HG02981 (cell line): ENCODE data around the gene STRIT1.
"Not testable (repeated sequence)": the region's sequence is repeated elsewhere in the genome, so short reads cannot be mapped to it uniquely, and the experiment has no call there.

ENCODE experiments used
- ATAC-seq: cut with Tn5 transposase; IDR thresholded peaks from one replicate; pipeline ENCODE4 v1.9.1; 2021; ENCODE audit warnings: mild to moderate bottlenecking, moderate library complexity; ENCODE audit not compliant: unreplicated experiment

Gene STRIT1

DNA sequence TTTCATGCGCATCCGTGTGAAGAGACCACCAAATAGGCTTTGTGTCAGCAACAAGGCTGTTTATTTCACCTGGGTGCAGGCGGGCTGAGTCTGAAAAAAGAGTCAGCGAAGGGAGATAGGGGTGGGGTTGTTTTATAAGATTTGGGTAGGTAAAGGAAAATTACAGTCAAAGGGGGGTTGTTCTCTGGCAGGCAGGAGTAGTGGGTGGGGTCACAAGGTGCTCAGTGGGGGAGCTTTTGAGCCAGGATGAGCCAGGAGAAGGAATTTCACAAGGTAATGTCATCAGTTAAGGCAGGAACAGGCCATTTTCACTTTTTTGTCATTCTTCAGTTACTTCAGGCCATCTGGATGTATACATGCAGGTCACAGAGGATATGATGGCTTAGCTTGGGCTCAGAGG is 19.0 kb downstream of the STRIT1 start:
- ATAC-seq: not testable (repeated sequence)

DNA sequence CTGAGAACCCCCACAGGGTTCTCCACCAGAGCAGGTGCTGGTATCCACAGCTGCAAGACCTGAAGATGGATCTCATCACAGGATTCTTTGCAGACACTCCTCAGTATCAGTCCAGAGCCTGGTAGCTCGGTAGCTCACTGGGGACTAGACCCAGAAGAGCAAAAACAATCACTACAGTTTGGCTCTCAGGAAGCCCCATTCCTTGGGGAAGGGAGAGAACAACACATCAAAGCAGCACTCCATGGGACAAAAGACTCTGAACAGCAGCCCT is 22.2 kb downstream of the STRIT1 start:
- no peak for ATAC-seq

DNA sequence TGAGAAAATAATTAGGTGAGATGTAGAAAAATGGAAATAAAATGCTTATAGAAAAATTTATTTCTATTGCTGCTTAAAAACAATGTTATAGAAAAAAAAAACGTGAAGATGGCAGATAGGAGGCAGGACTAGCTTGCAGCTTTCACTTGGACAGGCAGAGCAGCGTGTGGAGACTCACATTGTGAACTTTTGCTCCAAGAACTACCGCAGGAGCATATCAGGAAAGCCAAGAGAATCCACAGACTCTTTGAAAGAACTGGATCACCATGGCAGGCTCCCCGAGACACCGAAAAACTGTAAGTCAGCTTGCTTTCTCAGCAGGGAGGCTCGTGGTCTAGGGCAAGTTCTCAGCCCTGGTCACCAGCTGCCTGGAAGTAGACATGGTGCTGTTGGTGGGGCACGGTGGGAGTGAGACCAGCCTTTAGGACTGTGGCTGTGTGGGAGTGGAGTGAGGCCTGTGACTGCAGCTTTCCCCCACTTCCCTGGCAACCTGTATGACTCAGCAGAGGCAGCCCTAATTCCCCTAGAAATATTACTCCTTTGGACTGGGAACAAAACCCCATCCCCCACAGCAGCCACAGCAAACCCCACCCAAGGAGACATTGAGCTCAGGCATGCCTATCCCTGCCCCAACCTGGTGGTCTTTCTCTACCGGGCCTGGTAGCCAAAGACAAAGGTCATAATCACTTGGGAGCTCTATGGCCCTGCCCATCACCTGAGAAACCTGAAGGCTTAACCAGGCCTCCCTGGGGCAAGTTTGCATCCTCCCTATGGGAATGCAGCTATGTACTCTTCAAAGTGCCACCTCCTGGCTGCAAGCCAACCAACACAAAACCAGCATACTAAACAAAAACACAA is 22.8 kb downstream of the STRIT1 start:
- no peak for ATAC-seq

DNA sequence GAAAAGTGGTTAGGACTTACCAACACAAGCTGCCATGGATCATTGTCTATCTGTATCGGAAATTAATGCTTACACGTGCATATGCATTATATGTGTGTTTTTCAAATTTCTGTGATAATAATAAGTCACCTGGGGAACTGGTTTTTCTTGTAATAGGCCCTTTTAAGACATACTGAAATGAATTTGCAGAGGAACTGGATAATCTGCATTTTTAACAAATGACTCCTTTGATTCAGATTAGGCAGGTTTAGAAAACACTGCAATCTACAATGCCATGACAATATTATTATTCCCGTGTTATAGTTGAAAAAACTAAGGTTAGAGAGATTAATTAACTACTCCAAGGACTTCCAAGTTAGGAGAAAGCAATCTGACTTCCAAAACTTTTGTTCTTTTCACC is 23.4 kb downstream of the STRIT1 start:
- no peak for ATAC-seq

DNA sequence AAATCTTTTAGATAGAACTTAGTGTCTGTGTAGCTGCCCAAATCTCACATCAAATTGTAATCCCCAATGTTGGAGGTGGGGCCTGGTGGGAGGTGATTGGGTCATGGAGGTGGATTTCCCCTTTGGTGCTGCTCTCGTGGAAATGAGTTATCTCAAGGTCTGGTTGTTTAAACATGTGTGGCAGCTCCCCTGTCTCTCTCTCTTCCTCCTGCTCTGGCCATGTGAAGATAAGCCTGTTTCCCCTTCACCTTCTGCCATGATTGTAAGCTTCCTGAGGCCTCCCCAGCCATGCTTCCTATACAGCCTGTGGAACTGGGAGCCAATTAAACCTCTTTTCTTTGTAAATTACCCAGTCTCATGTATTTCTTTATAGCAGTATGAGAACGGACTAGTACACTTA is 30.6 kb downstream of the STRIT1 start:
- ATAC-seq: not testable (repeated sequence)

DNA sequence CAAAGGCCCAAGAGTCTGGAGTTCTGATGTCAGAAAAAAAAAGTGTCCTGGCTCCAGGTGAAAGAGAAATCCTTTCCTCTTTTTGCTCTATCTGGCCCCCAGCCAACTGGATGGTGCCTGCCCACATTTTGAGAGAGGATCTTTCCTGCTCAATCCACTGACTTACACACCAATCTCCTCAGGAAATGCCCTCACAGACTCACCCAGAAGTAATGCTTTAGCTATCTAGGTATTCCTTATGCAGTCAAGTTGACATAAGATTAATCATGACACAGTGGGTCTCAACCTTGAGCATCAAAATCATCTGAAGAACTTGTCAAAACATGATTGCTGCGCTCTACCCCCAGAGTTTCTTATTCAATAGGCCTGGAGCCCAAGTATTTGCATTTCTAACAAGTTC is 31.2 kb downstream of the STRIT1 start:
- ATAC-seq: no peak

DNA sequence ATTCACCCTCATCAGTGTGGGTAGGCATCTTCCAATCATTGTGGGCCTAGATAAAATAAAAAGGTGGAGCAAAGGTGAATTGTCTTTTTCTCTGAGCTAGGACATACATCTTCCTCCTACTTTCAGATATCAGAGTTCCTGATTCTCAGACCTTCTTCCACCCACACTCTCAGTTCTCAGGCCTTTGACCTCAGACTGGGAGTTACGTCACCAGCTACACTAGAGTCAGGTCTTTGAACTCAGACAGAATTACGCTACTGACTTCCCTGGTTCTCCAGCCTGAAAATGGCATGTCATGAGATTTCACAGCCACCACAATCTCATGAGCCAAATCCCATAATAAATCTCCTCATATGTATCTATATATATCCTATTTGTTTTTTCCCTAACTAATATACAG is 39.0 kb downstream of the STRIT1 start:
- ATAC-seq: no peak

DNA sequence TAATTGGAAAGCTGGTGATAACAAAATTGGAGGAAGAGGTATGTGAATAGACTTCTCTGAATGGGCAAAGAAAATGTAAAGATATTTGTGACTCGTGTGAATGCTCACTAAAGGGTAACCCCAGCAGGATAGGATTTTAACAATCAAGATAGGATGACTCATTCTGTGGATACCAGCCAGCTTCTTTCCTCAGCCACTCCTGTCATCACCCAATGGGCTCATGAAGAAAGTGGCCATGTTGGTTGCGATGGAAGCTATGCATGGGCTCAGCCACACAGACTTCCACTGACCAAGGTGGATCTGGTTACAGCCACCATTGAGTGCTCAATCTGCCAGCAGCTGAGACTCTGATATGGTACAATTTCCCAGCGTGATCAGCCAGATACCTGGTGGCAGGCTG is 40.9 kb downstream of the STRIT1 start:
- ATAC-seq: no peak

DNA sequence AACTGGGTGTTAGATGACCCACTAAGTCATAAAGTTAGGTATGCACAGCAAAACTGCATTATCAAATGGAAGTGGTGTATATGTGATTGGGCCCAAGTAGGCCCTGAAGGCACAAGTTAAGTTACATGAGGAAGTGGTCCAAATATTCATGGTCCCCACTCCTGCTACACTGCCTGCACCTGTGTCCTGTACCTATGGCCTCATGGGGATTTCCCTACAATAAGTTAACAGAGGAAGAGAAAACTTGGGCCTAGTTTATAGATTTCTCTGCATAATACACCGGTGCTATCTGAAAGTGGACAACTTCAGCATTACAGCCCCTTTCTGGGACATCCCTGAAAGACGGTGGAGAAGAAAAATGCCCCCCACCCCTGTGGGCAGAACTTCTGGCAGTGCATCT is 41.5 kb downstream of the STRIT1 start:
- no peak for ATAC-seq

DNA sequence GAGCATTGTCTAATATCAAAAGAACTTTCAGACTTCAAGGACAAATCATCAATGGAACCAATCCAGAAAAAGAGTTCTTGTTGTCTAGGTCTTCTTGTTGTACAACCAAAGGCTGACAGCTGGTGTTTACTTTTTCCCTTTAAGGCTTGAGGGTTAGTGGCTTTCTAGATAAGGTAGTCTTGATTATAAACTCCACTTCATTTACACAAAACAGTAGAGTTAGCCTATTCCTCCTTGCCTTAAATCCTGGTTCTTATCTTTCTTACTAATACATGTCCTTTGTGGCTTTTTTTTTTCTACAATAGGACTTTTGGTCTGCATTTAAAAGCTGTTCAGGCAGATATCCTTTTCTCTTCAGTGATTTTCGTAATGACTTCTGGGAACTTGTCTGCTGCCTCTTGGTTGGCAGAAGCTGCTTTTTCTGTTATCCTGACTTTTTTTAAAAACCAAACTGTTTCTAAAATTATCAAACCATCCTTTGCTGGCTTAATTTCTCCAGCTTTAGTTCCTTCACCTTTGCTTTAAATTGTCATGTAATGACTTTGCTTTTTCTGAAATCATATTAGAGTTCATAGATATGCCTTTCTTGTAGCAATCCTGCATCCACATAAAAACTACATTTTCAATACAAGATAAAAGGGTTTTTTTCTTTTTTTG is 44.8 kb downstream of the STRIT1 start:
- ATAC-seq: no peak

DNA sequence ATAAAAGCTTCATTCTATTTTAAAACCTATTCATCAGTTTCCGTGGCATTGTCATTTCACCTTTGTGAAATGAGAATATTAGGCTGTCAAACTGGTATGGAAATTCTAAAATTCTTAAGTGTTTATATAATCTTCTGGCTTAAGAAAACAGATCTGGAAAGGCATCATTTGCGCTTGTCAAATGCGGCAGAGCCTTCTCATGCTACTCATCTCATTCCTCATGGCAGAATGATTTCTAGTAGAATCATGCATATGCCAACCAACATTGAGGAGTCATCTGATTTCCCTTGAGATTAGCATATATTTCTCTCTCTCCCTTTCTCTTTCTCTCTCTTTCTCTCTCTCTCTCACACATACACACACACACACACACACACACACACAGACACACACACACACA is 48.8 kb downstream of the STRIT1 start:
- ATAC-seq: no peak

DNA sequence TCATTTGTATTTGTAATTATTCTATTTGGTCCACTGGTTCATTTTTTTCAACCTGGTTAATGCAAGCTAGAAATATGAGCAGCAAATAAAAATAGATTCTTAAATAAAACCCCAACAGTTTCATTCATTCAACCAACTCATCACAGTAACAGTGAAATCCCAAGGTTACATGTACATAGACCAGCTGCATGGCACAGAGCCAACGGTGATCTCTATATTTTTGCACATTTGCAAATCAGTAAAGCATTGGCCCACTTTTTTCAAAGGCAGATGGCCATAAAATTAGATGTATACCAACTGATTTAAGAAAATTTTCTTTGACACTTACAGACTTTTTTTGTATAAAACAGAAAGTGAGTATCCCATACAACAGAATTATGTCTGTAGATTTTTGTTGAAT is 49.3 kb downstream of the STRIT1 start:
- no peak for ATAC-seq

DNA sequence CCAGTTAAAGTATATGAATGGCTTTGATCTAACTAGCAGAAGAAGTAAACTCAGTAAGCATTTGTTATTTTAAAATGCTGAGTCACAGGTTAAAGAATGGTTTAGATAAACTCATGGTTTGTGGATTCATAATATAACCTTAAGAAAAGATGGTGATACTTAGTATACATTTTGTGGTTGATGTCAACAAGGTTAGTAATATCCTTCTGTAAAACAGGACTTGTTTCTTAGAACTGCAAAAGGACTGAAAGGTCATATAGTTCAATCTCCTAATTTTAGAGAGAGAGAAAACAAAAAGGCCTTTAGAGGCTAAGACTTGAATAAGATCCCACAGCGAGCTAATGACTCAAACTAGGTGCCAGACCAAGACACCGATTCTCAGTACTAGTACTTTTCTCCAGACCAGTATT is 50.0 kb downstream of the STRIT1 start:
- no peak for ATAC-seq

DNA sequence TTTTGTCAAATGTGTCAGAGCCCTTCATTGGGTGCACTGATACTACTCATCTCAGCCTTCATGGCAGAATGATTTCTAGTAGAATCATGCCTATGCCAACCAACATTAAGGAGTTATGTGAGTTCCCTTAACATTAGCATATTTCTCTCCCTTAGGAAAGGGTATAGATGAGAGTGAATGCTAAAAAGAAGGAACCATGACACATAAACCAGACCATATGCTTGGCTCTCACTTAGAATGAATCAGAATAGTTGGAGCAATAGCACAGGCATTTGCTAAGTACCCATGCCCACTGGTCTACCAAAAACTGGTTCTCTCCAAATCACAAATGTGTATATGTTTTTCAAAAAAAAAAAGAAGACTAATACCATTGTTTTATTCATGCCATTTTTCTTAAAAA is 51.1 kb downstream of the STRIT1 start:
- no peak for ATAC-seq

DNA sequence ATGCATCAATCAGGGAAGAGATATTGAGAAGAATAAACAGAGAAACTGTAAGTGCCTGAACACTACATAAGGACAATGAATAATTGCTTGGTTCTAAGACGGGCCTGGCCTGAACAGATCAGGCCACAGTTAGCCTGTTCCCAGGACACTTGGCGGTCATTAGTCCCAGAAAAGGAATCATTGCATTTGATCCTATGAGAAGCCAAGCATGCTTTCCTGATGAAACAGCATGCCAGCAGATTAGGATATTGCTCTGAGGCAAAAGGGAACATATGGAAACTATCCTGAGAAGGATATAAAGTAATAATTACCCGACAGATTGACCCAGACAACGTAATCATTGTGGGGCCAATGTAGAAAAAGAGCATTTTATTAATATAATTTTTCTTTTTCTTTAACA is 51.9 kb downstream of the STRIT1 start:
- no peak for ATAC-seq
